NCI-H2107 treated with DMSO at 0.1 percent for 48 hours (cell line): Measurements from ENCODE around the gene CREBRF.
"Not testable (repeated sequence)": the region's sequence is repeated elsewhere in the genome, so short reads cannot be mapped to it uniquely, and the experiment has no call there.

Source experiments
- DNase-seq: peaks from one replicate; lab custom pipeline; 2025; ENCODE audit not compliant: unreplicated experiment; lab: John Stamatoyannopoulos, UW

The CREBRF gene

GRCh38 chr5:173055983-173056782, at the start of gene CREBRF:
Gene CREBRF, plus strand, starts transcription at chr5:173056352. Its CDS starts 24,424 bp downstream, at chr5:173080776.
- DNase-seq: peak; percentile 49

GRCh38 chr5:173010021-173010420, 46.1 kb upstream of the CREBRF start:
- DNase-seq: no peak

- DNase-seq: no peak
These were observed 45.3 kb upstream of the CREBRF start for GRCh38 chr5:173010547-173011464.

GRCh38 chr5:173011566-173011965, 44.6 kb upstream of the CREBRF start:
- no peak for DNase-seq

GRCh38 chr5:173012882-173013281, 43.3 kb upstream of the CREBRF start:
- no peak for DNase-seq

GRCh38 chr5:173014671-173015070, 41.5 kb upstream of the CREBRF start:
- DNase-seq: no peak

- no peak for DNase-seq
These were observed 41.0 kb upstream of the CREBRF start for GRCh38 chr5:173015192-173015591.

- no peak for DNase-seq
These were observed 40.3 kb upstream of the CREBRF start for GRCh38 chr5:173015598-173016455.

GRCh38 chr5:173016598-173017046, 39.5 kb upstream of the CREBRF start:
- peak; percentile 33 for DNase-seq

GRCh38 chr5:173017087-173017486, 39.1 kb upstream of the CREBRF start:
- not testable (repeated sequence) for DNase-seq

GRCh38 chr5:173018358-173018757, 37.8 kb upstream of the CREBRF start:
- DNase-seq: no peak

- no peak for DNase-seq
These were observed 36.0 kb upstream of the CREBRF start for GRCh38 chr5:173020154-173020581.

GRCh38 chr5:173020643-173021042, 35.5 kb upstream of the CREBRF start:
- no peak for DNase-seq

- no peak for DNase-seq
These were observed 30.5 kb upstream of the CREBRF start for GRCh38 chr5:173025651-173026050.

GRCh38 chr5:173027905-173028304, 28.2 kb upstream of the CREBRF start:
- no peak for DNase-seq

- DNase-seq: no peak
These were observed 27.3 kb upstream of the CREBRF start for GRCh38 chr5:173028811-173029327.

- no peak for DNase-seq
These were observed 26.6 kb upstream of the CREBRF start for GRCh38 chr5:173029499-173029921.

GRCh38 chr5:173032096-173032495, 24.1 kb upstream of the CREBRF start:
- not testable (repeated sequence) for DNase-seq

GRCh38 chr5:173032730-173033129, 23.4 kb upstream of the CREBRF start:
- no peak for DNase-seq

- DNase-seq: no peak
These were observed 22.2 kb upstream of the CREBRF start for GRCh38 chr5:173033923-173034322.
